ENCODE measurements around the gene OXCT2. TPM values are rescaled to one million over a fixed set of nuclear protein-coding genes. Genes with fewer than 3 reads are reported as not detected.

Gene OXCT2
- polyA plus RNA-seq, 2 of the 4 experiments (the other 2 are of a cell fraction), result 0.21 to 0.23 TPM

GRCh38 chr1:39722495-39722894, 48.7 kb downstream of the OXCT2 start:
- CTCF ChIA-PET, result interaction anchor here (1.4 kb wide), 1 partner anchor 117 kb away, joined by 6 read pairs; no protein-coding TSS in a partner anchor
- DNase-seq (ENCODE audit: low read depth in 1 of 2, low spot score in 1 of 2), result peak in 1 of 2 experiments; percentile 26

GRCh38 chr1:39721664-39722063, 49.5 kb downstream of the OXCT2 start:
- Histone ChIP-seq H3K4me3 (no peak overlapping the region), H3K4me1 (no peaks in the 10 kb centered on the region), H3K27ac (no peak overlapping the region), H3K9me3 (no peaks in the 10 kb centered on the region), H3K4me2 (no peak overlapping the region)
- ChIA-PET POLR2A (no interaction called here), CTCF (interaction anchor here (1.4 kb wide), 1 partner anchor 116 kb away, joined by 6 read pairs; no protein-coding TSS in a partner anchor)
- no peak for ATAC-seq
- TF ChIP-seq NFE2L2 (conservative IDR thresholded peaks at IDR 0.05; ENCODE audit: low read length) (no peak), HDAC2 (IDR thresholded peaks at IDR 0.05) (no peak), HEYL (CRISPR knock-in tag; IDR thresholded peaks at IDR 0.05) (no peak), CBX8 (IDR thresholded peaks at IDR 0.05) (no peak)
- no peak for FAIRE-seq
- DNase-seq (ENCODE audit: low read depth in 1 of 2, low spot score in 1 of 2), result no peak

More at GRCh38 chr1:39722495-39722894, 48.7 kb downstream of the OXCT2 start:
- WGBS (ENCODE audit: missing lambda C conversion rate), result 5% methylated on average over 2 of the region's 2 CpGs
- FAIRE-seq, result no peak
- H3K4me2 ChIP-seq, result no peak overlapping the region
- no peak for TF ChIP-seq GATA3 (IDR thresholded peaks at IDR 0.05; ENCODE audit: borderline replicate concordance)
- TF ChIP-seq MAFK (IDR thresholded peaks at IDR 0.05; ENCODE audit: partially characterized antibody), result no peak
- TF ChIP-seq CBX2 (IDR thresholded peaks at IDR 0.05; ENCODE audit: borderline replicate concordance, low read depth), result no peak
- no peak for TF ChIP-seq HOXB13 (CRISPR knock-in tag; IDR thresholded peaks at IDR 0.05; ENCODE audit: low read depth)
- TF ChIP-seq RAD21 (conservative IDR thresholded peaks at IDR 0.05 in 1 of 2, IDR thresholded peaks at IDR 0.05 in 1 of 2), result no peak
- TF ChIP-seq USF2 (IDR thresholded peaks at IDR 0.05), result no peak
- no peak for TF ChIP-seq BCL3 (IDR thresholded peaks at IDR 0.05)
- TF ChIP-seq POLR2AphosphoS2 (conservative IDR thresholded peaks at IDR 0.05; ENCODE audit: low read length), result no peak
- no peak for TF ChIP-seq PHF8 (IDR thresholded peaks at IDR 0.05; ENCODE audit: borderline replicate concordance, low read depth)
- no peak for TF ChIP-seq CHD4 (IDR thresholded peaks at IDR 0.05; ENCODE audit: borderline replicate concordance)
- H3K9me3 ChIP-seq, result no peaks in the 10 kb centered on the region
- H3K4me3 ChIP-seq, result no peak overlapping the region
- POLR2A ChIA-PET, result no interaction called here
- ATAC-seq, result peak in 1 of 2 experiments; percentile 48; a peak in 1 of 6 replicates
- no peak overlapping the region for H3K27ac ChIP-seq
- H3K4me1 ChIP-seq, result no peaks in the 10 kb centered on the region

- DNase-seq (ENCODE audit: low read depth in 1 of 2, low spot score in 1 of 2) (peak in 1 of 2 experiments; percentile 56), ATAC-seq (peak; percentile 69 to 71), FAIRE-seq (no peak)
- no peak overlapping the region for H3K4me3 ChIP-seq
- no peak overlapping the region for H3K4me2 ChIP-seq
- no peaks in the 10 kb centered on the region for H3K4me1 ChIP-seq
- ChIA-PET CTCF (interaction anchor here (0.6 to 1.7 kb wide), 23 partner anchors 8 to 622 kb away, joined by 3 to 9 read pairs (median 3); partner anchors contain the start of gene PPIE), POLR2A (interaction anchor here (0.9 kb wide), 1 partner anchor 144 kb away, joined by 9 read pairs; the partner anchor contains the start of gene PABPC4)
- no peaks in the 10 kb centered on the region for H3K9me3 ChIP-seq
- WGBS (ENCODE audit: missing lambda C conversion rate), result 38% methylated on average over 7 of the region's 7 CpGs
- H3K27ac ChIP-seq, result no peak overlapping the region
- no peak for TF ChIP-seq EHF (CRISPR knock-in tag; IDR thresholded peaks at IDR 0.05)
- no peak for TF ChIP-seq CHD4 (IDR thresholded peaks at IDR 0.05; ENCODE audit: borderline replicate concordance)
- no peak for TF ChIP-seq BHLHE40 (IDR thresholded peaks at IDR 0.05; ENCODE audit: low read depth, low read length)
- TF ChIP-seq HOXB13 (CRISPR knock-in tag; IDR thresholded peaks at IDR 0.05; ENCODE audit: low read depth), result no peak
- TF ChIP-seq RAD21 (conservative IDR thresholded peaks at IDR 0.05 in 1 of 2, IDR thresholded peaks at IDR 0.05 in 1 of 2), result peak; percentile 75 to 78
- no peak for TF ChIP-seq TFCP2L1 (CRISPR knock-in tag; IDR thresholded peaks at IDR 0.05)
- TF ChIP-seq CEBPB (IDR thresholded peaks at IDR 0.05), result no peak
- TF ChIP-seq ZC3H11A (IDR thresholded peaks at IDR 0.05), result peak; percentile 42
- no peak for TF ChIP-seq PBX3 (IDR thresholded peaks at IDR 0.05)
- TF ChIP-seq SMC3 (IDR thresholded peaks at IDR 0.05), result peak; percentile 57
- TF ChIP-seq FOSL2 (IDR thresholded peaks at IDR 0.05), result no peak
- no peak for TF ChIP-seq FOSL2 (CRISPR knock-in tag; IDR thresholded peaks at IDR 0.05)
- no peak for TF ChIP-seq ZNF302 (CRISPR knock-in tag; IDR thresholded peaks at IDR 0.05)
- no peak for TF ChIP-seq REST (IDR thresholded peaks at IDR 0.05)
Observed at GRCh38 chr1:39720094-39720999, 50.8 kb downstream of the OXCT2 start.
